Measurements from ENCODE around the gene GOLGA3. TPM values are rescaled to one million over a fixed set of nuclear protein-coding genes. Genes with fewer than 3 reads are reported as not detected.
"Not testable (repeated sequence)": the region's sequence is repeated elsewhere in the genome, so short reads cannot be mapped to it uniquely, and the experiment has no call there.

The GOLGA3 gene
- total RNA-seq, 1 donor from 2014 or later = 102 TPM

DNA sequence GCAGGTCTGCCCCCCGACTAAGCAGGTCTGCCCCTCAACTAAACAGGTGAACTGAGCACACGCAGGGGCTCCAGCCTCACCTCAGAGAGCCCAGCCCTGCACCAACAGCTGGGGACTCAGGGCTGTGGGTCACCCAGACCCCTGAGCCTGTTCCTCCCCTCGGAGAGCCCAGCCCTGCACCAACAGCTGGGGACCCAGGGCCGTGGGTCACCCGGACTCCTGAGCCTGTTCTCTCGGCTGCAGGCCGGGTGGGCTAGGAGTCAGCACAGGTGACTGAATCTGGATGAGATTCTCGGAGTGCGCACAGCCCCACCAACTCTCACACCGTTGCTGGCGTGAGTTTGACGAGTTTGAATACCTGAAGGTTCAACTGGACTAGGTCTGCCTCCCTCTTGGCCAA is 46.7 kb downstream of the GOLGA3 start:
- DNase-seq (ENCODE audit: low read depth, low spot score) = no peak

DNA sequence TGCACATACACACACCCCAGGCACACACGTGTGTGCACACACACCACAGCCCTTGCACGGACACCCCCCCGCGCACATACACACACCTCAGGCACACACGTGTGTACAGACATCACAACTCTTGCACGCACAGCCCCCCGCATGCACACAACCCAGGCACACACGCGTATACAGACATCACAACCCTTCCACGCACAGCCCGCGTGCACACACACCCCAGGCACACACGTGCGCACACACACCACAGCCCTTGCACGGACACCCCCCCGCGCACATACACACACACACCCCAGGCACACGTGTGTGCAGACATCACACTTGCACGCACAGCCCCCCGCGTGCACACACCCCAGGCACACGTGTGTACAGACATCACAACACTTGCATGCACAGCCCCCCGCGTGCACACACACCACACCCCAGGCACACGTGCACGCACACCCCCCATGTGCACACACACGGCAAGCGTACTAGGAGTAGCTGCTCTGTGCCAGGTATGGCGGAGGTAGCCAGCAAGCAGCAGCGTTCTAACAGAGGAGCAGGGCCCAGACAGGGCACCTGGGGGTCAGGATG is 48.8 kb downstream of the GOLGA3 start:
- no peak for DNase-seq (ENCODE audit: low read depth, low spot score)

DNA sequence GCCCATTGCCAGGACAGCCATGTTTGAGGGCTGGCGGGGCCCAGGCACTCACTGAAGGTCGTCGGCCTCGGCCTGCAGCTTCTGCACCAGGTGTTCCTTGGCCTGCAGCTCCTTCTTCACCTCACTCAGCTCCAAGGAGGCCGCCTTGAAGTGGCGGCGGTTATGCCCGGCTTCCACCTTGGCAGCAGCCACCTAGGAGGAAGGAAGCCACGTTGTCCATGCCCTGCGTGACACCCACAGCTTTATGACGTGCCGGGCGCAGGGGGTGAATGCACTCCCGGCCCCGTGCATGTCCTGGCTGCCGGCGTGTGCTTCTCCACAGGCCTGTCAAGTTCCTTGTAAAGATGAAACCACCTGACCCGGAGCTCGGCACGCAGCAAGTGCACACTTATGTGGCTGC is 51.1 kb downstream of the GOLGA3 start:
- DNase-seq (ENCODE audit: low read depth, low spot score) = no peak

DNA sequence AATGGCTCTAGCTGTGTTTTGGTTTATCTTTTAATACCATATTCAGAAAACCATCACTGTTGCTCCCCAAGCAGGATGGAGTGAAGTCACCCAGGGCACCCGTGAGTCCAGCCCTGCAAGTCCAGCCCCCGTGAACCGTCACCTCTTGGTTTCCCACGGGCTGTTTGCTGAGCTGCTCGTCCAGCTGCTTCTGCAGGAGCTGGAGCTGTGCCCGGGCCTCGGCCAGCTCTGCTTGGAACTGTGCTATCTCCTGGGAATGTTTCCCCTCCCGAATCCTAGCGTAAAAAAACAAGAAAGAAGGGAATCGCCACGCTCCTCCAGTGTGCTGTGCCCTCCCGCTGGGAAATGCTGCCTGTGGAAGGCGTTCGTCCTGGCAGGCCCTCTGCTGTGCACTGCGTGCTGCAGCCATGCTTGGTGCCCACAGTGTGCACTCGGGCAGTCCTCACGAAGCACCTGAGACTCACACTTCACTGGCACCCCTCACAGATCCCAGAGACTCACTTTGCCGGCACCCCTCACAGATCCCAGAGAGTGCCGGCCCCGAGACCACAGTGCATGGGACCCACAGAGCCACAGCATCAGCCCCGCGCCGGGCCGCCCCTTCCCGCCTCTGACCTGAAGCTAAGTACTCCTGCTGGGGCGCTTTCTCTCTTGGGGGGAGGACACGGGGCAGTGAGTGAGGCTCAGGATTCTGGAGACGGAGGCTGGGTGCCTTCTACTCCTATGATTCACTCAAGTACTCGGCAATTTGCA is 51.7 kb downstream of the GOLGA3 start:
- DNase-seq (ENCODE audit: low read depth, low spot score) = no peak

DNA sequence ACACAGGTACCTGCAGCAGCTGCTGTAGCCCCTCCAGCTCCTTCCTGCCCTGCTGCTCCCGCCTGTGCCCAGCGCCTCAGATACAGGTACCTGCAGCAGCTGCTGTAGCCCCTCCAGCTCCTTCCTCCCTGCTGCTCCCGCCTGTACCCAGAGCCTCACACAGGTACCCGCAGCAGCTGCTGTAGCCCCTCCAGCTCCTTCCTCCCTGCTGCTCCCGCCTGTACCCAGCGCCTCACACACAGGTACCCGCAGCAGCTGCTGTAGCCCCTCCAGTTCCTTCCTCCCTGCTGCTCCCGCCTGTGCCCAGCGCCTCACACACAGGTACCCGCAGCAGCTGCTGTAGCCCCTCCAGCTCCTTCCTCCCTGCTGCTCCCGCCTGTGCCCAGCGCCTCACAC is 52.4 kb downstream of the GOLGA3 start:
- DNase-seq (ENCODE audit: low read depth, low spot score) = not testable (repeated sequence)

DNA sequence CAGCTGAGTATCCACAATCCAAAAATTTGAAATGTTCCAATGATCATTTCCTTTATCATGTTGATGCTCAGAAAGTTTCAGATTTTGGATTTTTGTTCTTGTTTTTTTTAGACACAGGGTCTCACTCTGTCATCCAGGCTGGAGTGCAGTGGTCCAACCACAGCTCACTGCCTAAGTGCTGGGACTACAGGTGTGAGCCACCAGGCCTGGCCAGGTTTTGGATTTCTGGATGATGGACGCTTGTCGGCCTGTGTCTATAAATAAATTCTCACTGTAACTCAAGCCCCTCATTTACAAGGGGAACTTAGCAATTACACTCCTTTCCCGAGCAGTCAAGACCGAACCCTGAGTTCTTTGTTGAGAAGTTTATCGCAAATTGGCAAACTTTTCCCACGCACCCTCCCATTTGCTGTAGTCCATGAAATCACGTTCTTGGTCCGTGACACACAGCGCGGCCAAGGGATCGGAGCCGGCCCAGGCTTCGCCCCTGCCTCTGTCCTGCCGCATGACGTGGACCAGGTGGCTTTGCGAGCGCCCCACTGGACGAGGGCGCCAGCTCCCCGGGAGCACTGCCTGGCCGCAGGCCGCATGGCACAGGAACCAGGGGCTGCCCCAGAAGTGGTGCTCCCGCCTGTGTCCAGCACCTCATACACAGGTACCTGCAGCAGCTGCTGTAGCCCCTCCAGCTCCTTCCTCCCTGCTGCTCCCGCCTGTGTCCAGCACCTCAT is 53.0 kb downstream of the GOLGA3 start:
- no peak for DNase-seq (ENCODE audit: low read depth, low spot score)

DNA sequence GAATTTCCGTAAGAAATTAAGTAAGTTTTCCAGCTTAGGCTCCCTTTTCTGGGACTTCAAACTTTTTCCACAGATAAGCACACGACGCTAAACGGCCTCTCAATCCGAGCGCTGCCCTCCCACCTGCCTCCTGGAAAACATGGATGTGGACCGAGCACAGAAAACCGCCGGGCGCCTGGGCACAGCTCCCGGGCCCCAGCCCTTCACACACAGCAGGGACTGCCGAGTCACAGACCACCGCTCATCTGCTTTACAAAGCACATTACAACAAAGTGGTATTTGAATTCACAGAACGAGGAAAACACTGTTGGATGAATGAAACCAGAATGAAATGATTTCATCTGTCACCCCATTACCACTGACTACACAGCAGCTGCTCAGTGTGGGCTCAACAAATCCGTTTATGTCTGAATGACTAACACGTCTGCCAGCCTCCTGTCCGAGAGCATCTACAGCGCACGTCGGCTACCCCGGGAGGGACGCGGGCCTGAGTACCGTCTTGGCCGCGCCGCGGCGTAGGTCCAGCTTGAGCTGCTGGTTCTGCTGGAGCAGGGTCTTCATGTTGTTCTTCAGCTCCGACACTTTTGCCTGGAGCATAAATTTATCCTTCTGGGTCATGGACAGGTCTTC is 53.9 kb downstream of the GOLGA3 start:
- DNase-seq (ENCODE audit: low read depth, low spot score) = no peak

DNA sequence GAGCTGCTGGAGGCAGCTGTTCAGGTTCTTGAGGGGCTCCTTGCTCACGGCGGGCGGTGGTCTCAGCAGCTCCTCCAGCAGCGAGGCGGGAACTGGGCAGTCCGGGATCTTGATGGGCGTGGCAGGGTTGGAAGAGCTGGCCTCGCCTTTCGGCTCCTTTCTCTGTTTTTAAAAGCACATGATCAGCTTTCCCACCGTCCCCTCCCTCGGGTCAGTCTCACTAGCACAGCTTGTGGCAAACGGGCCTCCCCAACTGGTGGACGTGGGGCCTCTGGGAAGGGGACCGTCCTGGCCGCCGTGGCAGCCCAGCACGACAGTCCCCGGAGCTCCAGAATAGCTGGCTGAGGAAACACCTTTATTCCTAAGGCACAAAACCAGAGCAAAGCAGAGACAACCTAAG is 54.5 kb downstream of the GOLGA3 start:
- no peak for DNase-seq (ENCODE audit: low read depth, low spot score)

DNA sequence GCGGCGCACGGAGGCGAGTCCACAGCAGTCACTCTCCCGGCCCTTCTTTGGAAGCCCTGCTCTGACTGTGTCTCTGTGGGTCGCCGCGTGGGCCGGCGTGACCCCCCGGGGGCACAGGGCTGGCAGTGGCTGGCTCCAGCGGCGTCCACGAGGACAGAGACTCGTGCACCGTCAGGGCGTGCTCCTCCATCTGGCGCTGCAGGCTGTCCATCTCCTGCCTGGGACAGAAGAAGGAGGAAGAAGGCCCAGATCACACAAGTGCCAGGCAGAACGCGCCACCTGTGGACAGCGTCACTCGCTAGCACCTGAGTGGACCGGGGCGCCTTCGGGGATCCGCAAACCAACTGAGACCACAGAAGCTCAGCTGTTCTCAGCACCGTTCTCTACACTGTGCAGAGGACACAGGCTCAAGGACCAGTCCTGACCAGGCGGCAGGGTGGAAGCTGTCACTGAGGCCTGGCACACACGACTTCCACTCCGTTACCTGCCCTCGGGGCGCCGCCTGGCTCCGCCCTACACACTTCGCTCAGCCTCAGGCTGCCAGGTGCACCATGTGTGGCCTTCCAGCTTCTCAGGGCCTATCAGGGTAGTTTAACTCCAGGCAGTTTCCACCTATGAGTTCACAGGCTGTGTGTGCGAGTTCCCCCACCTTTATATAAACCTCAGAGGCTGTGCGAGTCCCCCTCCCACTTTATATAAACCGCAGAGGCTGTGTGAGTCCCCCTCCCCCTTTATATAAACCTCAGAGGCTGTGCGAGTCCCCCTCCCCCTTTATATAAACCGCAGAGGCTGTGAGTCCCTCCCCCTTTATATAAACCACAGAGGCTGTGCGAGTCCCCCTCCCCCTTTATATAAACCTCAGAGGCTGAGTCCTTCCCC is 55.4 kb downstream of the GOLGA3 start:
- no peak for DNase-seq (ENCODE audit: low read depth, low spot score)

DNA sequence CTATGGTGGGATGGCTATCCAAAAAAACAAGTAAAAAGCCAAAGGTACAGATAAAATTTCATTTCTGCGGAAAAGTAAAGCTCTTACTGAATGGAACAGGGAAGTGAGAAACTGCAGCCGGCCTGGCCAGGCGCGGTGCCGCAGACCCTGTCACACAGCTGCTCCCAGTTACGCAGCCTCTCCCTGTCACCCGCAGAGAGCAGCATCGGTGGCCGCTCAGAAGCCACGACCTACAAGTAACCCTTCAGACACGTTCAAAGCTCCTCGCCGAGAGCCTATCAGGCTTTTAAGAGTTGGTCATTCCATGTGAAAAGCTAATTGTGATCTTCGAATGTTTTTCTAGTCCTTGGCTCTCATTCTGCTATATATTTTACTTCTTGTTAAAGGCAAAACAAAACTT is 56.1 kb downstream of the GOLGA3 start:
- DNase-seq (ENCODE audit: low read depth, low spot score) = no peak

DNA sequence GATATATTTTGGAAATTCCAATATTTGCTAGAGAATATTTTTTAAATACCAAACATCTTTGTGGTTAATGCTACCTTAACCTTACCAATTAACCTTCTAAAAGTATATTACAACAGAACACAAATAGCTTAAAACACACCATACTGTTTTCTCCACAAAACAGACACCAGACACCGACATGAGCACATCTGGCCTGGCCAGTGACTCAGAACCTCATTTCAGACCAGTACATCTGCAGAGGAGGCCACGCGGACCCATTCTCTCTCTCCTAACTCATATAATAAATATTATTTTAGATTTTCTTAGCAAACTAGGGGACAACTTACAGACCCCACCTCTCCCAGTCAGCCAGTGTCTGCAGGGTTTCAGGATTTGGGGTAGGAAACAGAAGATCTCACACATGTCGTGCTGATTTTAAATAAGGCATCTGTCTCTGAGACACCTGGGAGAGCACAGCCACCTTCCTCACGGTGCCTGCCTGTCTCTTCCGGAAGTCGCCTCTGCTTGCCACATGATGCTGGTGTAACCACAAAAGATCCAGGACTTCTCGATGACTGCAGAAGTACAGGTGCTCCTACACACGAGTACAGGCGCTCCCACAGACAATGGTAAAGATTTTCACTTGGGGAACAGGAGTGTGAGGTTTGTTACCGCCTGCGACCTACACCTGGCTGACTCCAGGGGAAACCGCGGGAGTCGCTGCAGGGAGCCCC is 57.4 kb downstream of the GOLGA3 start:
- DNase-seq (ENCODE audit: low read depth, low spot score) = no peak

DNA sequence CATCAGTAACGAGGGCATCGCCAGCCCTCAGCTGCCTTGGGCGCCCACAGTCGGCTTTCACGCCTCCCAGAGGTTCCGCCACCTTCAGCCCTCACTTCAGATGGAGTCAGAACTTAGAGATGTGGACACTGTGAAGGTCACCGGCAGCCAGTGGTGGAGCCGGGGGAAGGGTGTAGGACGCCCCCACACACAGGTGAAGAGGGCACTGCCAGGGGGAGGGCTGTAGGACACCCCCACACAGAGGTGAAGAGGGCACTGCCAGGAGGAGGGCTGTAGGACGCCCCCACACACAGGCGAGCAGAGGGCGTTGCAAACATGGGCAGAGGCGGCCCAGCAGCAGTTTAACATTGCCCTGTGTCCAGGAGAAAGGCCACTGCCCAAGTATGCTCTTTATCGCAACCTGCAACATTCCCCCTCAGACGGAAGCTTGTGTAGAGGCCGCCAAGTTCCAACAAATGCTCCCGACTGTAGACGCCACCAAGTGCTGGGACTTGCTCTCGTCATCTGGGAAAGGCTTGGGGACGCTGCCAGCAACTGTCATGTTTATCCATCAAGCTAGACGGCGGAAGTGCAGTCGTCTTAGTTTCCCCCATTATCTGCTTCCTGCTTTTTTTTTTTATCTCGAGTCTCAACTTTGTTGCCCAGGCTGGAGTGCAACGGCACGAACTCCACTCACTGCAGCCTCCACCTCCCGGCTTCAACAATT is 62.1 kb downstream of the GOLGA3 start:
- DNase-seq (ENCODE audit: low read depth, low spot score) = no peak

DNA sequence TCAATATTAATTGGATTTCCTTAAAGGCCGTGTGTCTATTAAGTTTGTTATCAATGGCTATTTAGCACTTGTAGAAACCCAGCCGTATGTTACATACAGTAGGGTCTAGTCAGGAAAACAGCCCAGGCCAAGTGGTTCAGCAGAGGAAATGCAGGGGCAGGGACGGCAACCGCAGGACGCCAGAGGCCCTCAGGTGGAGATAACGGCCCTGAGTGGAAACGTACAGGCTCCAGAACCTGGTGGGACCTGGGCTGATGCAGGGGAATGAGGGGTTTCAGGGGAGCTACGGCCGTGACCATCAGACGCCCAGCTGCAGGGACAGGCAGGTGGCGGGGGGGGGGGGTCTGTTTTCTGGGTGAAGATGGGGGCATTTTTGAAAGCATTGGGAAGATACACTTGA is 63.3 kb downstream of the GOLGA3 start:
- no peak for DNase-seq (ENCODE audit: low read depth, low spot score)

DNA sequence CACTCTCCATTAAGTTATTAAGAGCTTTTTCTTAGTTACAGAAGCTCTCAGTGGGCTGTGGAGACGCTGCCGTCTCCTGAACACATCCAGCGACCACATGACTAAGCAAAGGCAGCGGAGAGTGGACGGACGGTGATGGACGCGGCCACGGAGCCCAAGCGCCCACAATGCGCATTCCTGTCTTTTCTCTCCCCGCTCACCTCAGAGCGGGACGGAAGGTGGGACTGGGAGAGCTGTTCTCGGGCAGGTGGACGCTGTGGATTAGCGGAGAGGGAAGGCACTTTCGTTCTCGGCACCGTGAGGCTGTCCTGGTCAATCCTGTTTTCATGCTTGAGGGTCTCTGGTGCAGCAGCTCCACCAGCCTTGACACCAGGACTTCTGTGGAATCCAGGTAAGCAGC is 64.4 kb downstream of the GOLGA3 start:
- no peak for DNase-seq (ENCODE audit: low read depth, low spot score)

DNA sequence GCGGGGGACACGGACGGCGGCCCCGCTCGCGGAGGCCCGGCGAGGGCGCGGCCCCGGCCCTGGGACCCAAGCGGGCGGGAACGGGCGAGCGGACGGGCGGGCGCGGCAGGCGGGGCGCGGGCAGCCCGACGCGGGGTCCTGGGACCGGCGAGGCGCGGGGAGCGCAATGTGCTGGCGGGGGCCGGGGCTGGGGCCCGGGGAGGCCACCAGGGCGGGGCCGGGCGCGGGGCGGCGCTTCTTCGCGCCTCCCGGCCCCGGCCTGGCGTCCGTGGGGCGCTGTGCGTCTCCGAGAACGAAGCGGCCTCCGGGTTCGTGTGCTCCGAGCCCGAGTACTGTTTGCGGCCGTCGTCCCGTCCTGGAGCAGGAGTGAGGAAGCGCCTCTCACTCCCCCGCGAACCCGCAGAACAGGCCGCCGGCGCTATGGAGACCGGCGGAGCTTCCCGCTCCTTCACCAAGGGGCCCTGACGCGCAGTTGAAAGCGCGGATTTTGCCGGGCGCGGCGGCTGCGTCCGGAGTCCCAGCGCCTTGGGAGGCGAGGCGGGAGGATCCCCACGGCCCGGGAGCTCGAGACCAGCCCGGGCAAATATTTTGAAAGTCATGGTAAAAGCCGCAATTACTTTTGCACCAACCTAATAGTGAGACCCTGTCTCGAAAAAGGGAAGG is 66.6 kb downstream of the GOLGA3 start:
- peak; percentile 57 for DNase-seq (ENCODE audit: low read depth, low spot score)

DNA sequence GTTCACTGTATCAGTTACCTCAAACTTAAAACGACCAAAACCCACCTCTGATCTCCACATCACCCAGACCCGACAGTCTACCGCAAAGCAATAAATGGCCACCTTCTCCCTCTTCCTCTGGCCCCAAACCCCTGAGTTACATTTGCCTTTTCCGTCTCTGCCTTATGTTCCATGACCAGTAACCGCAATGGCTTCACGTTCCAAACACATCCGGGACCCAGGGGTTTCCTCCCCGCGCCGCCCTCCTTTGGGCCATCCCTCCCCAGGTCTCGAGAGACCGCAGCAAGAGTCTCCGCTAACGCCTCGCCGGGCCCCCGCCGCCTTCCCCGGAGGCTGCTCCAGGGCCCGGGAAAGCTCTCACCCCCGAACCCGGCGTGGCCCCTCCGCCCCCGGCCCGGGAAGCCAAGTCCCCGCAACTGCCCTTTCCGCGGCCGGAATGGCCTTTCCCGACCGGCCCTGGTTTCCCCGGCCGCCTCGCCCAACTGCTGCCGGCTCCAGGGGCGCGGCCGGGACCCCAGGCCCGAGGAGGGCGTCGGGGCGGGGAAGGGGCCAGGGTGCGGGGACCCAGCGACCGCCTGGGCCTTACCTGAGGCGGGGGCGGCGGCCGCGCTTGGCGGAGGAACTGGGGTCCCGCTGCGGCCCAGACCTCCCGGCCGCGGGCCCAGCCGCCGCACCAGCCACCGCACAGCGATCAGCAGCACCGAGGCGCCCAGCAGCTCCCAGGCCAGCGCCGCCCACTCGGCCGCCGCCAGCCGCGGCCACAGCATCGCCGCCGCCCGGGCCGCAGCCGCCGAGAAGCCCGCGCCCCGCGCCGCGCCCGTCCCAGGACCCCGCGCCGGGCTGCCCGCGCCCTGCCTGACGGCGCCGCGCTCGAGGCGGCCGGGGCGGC is 67.4 kb downstream of the GOLGA3 start, which contains the start of gene ANKLE2:
TSS of gene ANKLE2 (minus strand) at position 801 of the 889 bp plus-strand sequence. CDS start at position 767, 34 bp downstream.
- DNase-seq (ENCODE audit: low read depth, low spot score) = no peak

DNA sequence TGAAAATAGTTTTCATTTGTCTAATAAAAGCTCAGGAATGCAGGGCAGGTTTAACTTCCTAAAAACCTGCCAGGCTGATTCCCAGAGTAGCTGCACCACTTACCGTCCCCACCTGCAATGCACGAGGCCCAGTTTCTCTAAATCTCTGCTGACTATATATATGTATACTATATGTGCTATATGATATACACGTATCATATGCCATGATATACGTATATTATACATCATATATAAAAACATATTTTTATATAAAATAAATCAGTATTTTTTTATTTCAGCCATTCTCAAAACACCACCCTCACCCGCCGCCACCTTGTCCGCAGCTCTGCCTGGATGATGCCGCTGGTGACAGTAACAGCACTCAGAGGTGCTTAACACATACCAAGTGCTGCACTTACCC is 69.3 kb downstream of the GOLGA3 start:
- no peak for DNase-seq (ENCODE audit: low read depth, low spot score)

DNA sequence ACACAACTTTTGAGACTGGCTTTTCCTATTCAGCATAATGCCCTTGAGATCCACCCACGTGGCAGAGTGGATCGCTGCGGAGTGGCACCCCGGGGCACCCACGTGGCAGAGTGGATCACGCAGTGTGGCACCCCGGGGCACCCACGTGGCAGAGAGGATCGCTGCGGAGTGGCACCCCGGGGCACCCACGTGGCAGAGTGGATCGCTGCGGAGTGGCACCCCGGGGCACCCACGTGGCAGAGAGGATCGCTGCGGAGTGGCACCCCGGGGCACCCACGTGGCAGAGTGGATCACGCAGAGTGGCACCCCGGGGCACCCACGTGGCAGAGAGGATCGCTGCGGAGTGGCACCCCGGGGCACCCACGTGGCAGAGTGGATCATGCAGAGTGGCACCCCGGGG is 69.8 kb downstream of the GOLGA3 start:
- DNase-seq (ENCODE audit: low read depth, low spot score) = not testable (repeated sequence)
